ENCODE results near the gene CDK19. TPM values are rescaled to one million over a fixed set of nuclear protein-coding genes. Genes with fewer than 3 reads are reported as not detected.

The CDK19 gene
- total and polyA plus RNA-seq, 7 experiments from 2014 or later = 1.3 to 24.4 (median 20.4) TPM

- no peaks in the 10 kb centered on the region for H3K9me3 Mint-ChIP-seq
- no peak for ATAC-seq
- intact Hi-C loops (cut with micrococcal nuclease) = no loop called here
- Histone ChIP-seq H3K27ac (ENCODE audit: low read depth, low read length) (no peak overlapping the region), H3K36me3 (ENCODE audit: control insufficient read depth in 2 of 3, insufficient read depth in 3 of 3, low read length in 3 of 3) (no peaks in the 10 kb centered on the region), H3K27me3 (ENCODE audit: control insufficient read depth in 2 of 2, insufficient read depth in 2 of 2, low read length in 2 of 2) (no peaks in the 10 kb centered on the region), H3K4me1 (ENCODE audit: control insufficient read depth in 2 of 2, insufficient read depth in 2 of 2, low read length in 2 of 2) (no peaks in the 10 kb centered on the region), H3K4me3 (ENCODE audit: low read length) (no peak overlapping the region), H3K9me3 (ENCODE audit: control insufficient read depth in 2 of 3, low read length in 3 of 3) (no peaks in the 10 kb centered on the region)
- POLR2A ChIA-PET = interaction anchor here (0.6 kb wide), 1 partner anchor 442 kb away, joined by 3 read pairs; no protein-coding TSS in a partner anchor
- peaks cover 0 to 14% (median 6%) of the 10 kb centered on the region in 5 donors for H3K36me3 Mint-ChIP-seq
- H3K27me3 Mint-ChIP-seq = no peaks in the 10 kb centered on the region
- peaks cover 0 to 5% (median 0%) of the 10 kb centered on the region in 7 donors for H3K4me1 Mint-ChIP-seq
- no peak overlapping the region for H3K27ac Mint-ChIP-seq
- DNase-seq = no peak
- H3K4me3 Mint-ChIP-seq = no peak overlapping the region
- CTCF ChIA-PET = interaction anchor here (0.8 kb wide), 1 partner anchor 11 kb away, joined by 4 read pairs; no protein-coding TSS in a partner anchor
Measured at GRCh38 chr6:110671447-110671846, 143.8 kb downstream of the CDK19 start.

- no peak for DNase-seq
- Mint-ChIP-seq H3K9me3 (no peaks in the 10 kb centered on the region), H3K4me3 (no peak overlapping the region), H3K27ac (no peak overlapping the region), H3K27me3 (no peaks in the 10 kb centered on the region), H3K36me3 (peaks cover 4 to 34% (median 25%) of the 10 kb centered on the region in 5 donors), H3K4me1 (peaks cover 0 to 8% (median 0%) of the 10 kb centered on the region in 7 donors)
- intact Hi-C loops (cut with micrococcal nuclease) = no loop called here
- no peak for ATAC-seq
- ChIA-PET CTCF (no interaction called here), POLR2A (no interaction called here)
- Histone ChIP-seq H3K36me3 (ENCODE audit: control insufficient read depth in 2 of 3, insufficient read depth in 3 of 3, low read length in 3 of 3) (no peaks in the 10 kb centered on the region), H3K4me1 (ENCODE audit: control insufficient read depth in 2 of 2, insufficient read depth in 2 of 2, low read length in 2 of 2) (no peaks in the 10 kb centered on the region), H3K27me3 (ENCODE audit: control insufficient read depth in 2 of 2, insufficient read depth in 2 of 2, low read length in 2 of 2) (no peaks in the 10 kb centered on the region), H3K4me3 (ENCODE audit: low read length) (no peak overlapping the region), H3K27ac (ENCODE audit: low read depth, low read length) (no peak overlapping the region), H3K9me3 (ENCODE audit: control insufficient read depth in 2 of 3, low read length in 3 of 3) (no peaks in the 10 kb centered on the region)
Measured at GRCh38 chr6:110665600-110665999, 149.7 kb downstream of the CDK19 start.

- ChIA-PET CTCF (no interaction called here), POLR2A (no interaction called here)
- DNase-seq = no peak
- H3K4me3 ChIP-seq (ENCODE audit: low read length) = no peak overlapping the region
- Mint-ChIP-seq H3K27me3 (no peaks in the 10 kb centered on the region), H3K27ac (no peak overlapping the region), H3K36me3 (peaks cover 4 to 36% (median 25%) of the 10 kb centered on the region in 5 donors), H3K9me3 (no peaks in the 10 kb centered on the region), H3K4me1 (peaks cover 0 to 8% (median 0%) of the 10 kb centered on the region in 7 donors), H3K4me3 (no peak overlapping the region)
- no peaks in the 10 kb centered on the region for H3K4me1 ChIP-seq (ENCODE audit: control insufficient read depth in 2 of 2, insufficient read depth in 2 of 2, low read length in 2 of 2)
- no peaks in the 10 kb centered on the region for H3K9me3 ChIP-seq (ENCODE audit: control insufficient read depth in 2 of 3, low read length in 3 of 3)
- intact Hi-C loops (cut with micrococcal nuclease) = no loop called here
- peak; percentile 77 for ATAC-seq
- H3K36me3 ChIP-seq (ENCODE audit: control insufficient read depth in 2 of 3, insufficient read depth in 3 of 3, low read length in 3 of 3) = no peaks in the 10 kb centered on the region
- H3K27me3 ChIP-seq (ENCODE audit: control insufficient read depth in 2 of 2, insufficient read depth in 2 of 2, low read length in 2 of 2) = no peaks in the 10 kb centered on the region
- H3K27ac ChIP-seq (ENCODE audit: low read depth, low read length) = no peak overlapping the region
Measured at GRCh38 chr6:110664933-110665332, 150.3 kb downstream of the CDK19 start.

- DNase-seq (no peak), ATAC-seq (no peak)
- Mint-ChIP-seq H3K27ac (no peak overlapping the region), H3K4me3 (no peak overlapping the region), H3K4me1 (peaks cover 0 to 8% (median 0%) of the 10 kb centered on the region in 7 donors), H3K36me3 (peaks cover 4 to 45% (median 30%) of the 10 kb centered on the region in 5 donors), H3K27me3 (no peaks in the 10 kb centered on the region), H3K9me3 (no peaks in the 10 kb centered on the region)
- Histone ChIP-seq H3K36me3 (ENCODE audit: control insufficient read depth in 2 of 3, insufficient read depth in 3 of 3, low read length in 3 of 3) (no peaks in the 10 kb centered on the region), H3K27ac (ENCODE audit: low read depth, low read length) (no peak overlapping the region), H3K4me3 (ENCODE audit: low read length) (no peak overlapping the region), H3K27me3 (ENCODE audit: control insufficient read depth in 2 of 2, insufficient read depth in 2 of 2, low read length in 2 of 2) (no peaks in the 10 kb centered on the region), H3K9me3 (ENCODE audit: control insufficient read depth in 2 of 3, low read length in 3 of 3) (no peaks in the 10 kb centered on the region), H3K4me1 (ENCODE audit: control insufficient read depth in 2 of 2, insufficient read depth in 2 of 2, low read length in 2 of 2) (no peaks in the 10 kb centered on the region)
- CTCF ChIA-PET = interaction anchor here (0.7 to 0.9 kb wide), 2 partner anchors 16 to 28 kb away, joined by 3 to 4 read pairs; no protein-coding TSS in a partner anchor
- POLR2A ChIA-PET = interaction anchor here (1.2 kb wide), 1 partner anchor 212 kb away, joined by 4 read pairs; the partner anchor contains the start of gene AMD1
- intact Hi-C loops (cut with micrococcal nuclease) = no loop called here
Measured at GRCh38 chr6:110662490-110663211, 152.6 kb downstream of the CDK19 start.

GRCh38 chr6:110661414-110661813, 153.9 kb downstream of the CDK19 start:
- Mint-ChIP-seq H3K36me3 (peaks cover 4 to 45% (median 27%) of the 10 kb centered on the region in 5 donors), H3K4me3 (no peak overlapping the region), H3K4me1 (peaks cover 0 to 8% (median 0%) of the 10 kb centered on the region in 7 donors), H3K9me3 (no peaks in the 10 kb centered on the region), H3K27me3 (no peaks in the 10 kb centered on the region), H3K27ac (no peak overlapping the region)
- Histone ChIP-seq H3K4me3 (ENCODE audit: low read length) (no peak overlapping the region), H3K4me1 (ENCODE audit: control insufficient read depth in 2 of 2, insufficient read depth in 2 of 2, low read length in 2 of 2) (no peaks in the 10 kb centered on the region), H3K9me3 (ENCODE audit: control insufficient read depth in 2 of 3, low read length in 3 of 3) (no peaks in the 10 kb centered on the region), H3K27me3 (ENCODE audit: control insufficient read depth in 2 of 2, insufficient read depth in 2 of 2, low read length in 2 of 2) (no peaks in the 10 kb centered on the region), H3K36me3 (ENCODE audit: control insufficient read depth in 2 of 3, insufficient read depth in 3 of 3, low read length in 3 of 3) (no peaks in the 10 kb centered on the region), H3K27ac (ENCODE audit: low read depth, low read length) (no peak overlapping the region)
- POLR2A ChIA-PET = no interaction called here
- ATAC-seq (no peak), DNase-seq (no peak)
- CTCF ChIA-PET = no interaction called here
- intact Hi-C loops (cut with micrococcal nuclease) = no loop called here

GRCh38 chr6:110660066-110660655, 155.1 kb downstream of the CDK19 start:
- no peaks in the 10 kb centered on the region for H3K36me3 ChIP-seq (ENCODE audit: control insufficient read depth in 2 of 3, insufficient read depth in 3 of 3, low read length in 3 of 3)
- Mint-ChIP-seq H3K4me1 (peaks cover 0 to 7% (median 0%) of the 10 kb centered on the region in 7 donors), H3K27me3 (no peaks in the 10 kb centered on the region), H3K36me3 (peaks cover 7 to 48% (median 33%) of the 10 kb centered on the region in 5 donors), H3K4me3 (no peak overlapping the region), H3K27ac (no peak overlapping the region), H3K9me3 (no peaks in the 10 kb centered on the region)
- no peak overlapping the region for H3K4me3 ChIP-seq (ENCODE audit: low read length)
- intact Hi-C loops (cut with micrococcal nuclease) = no loop called here
- CTCF ChIA-PET = no interaction called here
- H3K4me1 ChIP-seq (ENCODE audit: control insufficient read depth in 2 of 2, insufficient read depth in 2 of 2, low read length in 2 of 2) = no peaks in the 10 kb centered on the region
- DNase-seq (no peak), ATAC-seq (no peak)
- no peaks in the 10 kb centered on the region for H3K27me3 ChIP-seq (ENCODE audit: control insufficient read depth in 2 of 2, insufficient read depth in 2 of 2, low read length in 2 of 2)
- H3K9me3 ChIP-seq (ENCODE audit: control insufficient read depth in 2 of 3, low read length in 3 of 3) = no peaks in the 10 kb centered on the region
- POLR2A ChIA-PET = no interaction called here
- H3K27ac ChIP-seq (ENCODE audit: low read depth, low read length) = no peak overlapping the region
